Measurements from ENCODE around the gene TEX29.

DNA sequence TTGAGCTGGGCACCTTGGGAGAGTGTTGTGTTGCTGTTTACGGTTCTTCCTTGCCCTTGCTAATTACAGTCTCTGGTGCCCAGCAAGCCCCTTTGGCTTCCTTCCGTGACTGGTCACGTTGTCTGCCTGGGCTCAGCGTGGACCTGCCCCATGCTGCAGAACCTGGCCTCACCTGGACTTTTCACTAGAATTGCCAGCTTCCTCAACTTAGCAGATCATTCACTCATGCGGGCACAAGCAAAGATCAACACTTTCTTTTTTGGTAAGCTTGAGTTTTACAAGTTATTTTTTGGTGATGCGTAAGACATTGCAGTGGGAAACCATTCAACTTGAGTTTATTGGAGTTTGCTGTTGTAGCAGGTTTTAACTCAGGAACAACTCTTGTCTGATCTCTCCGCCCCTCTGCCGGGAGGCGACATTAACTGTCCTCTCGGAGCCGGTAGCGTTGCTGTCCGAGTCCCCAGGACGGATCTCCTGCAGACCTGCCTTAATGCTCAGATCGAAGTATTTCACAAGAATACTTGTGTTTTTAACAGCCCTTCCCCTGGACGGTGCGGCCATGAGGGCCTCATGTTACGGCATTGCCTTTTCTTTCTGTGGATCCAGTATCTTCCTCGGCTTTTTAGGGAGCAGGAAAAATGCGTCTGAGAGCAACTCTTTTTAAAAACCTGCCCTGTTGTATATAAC lies 15.7 kb upstream of the TEX29 start:
- TF ChIP-seq, protein P1, sequence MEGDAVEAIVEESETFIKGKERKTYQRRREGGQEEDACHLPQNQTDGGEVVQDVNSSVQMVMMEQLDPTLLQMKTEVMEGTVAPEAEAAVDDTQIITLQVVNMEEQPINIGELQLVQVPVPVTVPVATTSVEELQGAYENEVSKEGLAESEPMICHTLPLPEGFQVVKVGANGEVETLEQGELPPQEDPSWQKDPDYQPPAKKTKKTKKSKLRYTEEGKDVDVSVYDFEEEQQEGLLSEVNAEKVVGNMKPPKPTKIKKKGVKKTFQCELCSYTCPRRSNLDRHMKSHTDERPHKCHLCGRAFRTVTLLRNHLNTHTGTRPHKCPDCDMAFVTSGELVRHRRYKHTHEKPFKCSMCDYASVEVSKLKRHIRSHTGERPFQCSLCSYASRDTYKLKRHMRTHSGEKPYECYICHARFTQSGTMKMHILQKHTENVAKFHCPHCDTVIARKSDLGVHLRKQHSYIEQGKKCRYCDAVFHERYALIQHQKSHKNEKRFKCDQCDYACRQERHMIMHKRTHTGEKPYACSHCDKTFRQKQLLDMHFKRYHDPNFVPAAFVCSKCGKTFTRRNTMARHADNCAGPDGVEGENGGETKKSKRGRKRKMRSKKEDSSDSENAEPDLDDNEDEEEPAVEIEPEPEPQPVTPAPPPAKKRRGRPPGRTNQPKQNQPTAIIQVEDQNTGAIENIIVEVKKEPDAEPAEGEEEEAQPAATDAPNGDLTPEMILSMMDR (IDR thresholded peaks at IDR 0.05), result no peak
- no peak for TF ChIP-seq TAF1 (IDR thresholded peaks at IDR 0.05; ENCODE audit: borderline replicate concordance, low read depth, low read length)
- no peak for TF ChIP-seq JUND (IDR thresholded peaks at IDR 0.05)
- TF ChIP-seq, protein P2, sequence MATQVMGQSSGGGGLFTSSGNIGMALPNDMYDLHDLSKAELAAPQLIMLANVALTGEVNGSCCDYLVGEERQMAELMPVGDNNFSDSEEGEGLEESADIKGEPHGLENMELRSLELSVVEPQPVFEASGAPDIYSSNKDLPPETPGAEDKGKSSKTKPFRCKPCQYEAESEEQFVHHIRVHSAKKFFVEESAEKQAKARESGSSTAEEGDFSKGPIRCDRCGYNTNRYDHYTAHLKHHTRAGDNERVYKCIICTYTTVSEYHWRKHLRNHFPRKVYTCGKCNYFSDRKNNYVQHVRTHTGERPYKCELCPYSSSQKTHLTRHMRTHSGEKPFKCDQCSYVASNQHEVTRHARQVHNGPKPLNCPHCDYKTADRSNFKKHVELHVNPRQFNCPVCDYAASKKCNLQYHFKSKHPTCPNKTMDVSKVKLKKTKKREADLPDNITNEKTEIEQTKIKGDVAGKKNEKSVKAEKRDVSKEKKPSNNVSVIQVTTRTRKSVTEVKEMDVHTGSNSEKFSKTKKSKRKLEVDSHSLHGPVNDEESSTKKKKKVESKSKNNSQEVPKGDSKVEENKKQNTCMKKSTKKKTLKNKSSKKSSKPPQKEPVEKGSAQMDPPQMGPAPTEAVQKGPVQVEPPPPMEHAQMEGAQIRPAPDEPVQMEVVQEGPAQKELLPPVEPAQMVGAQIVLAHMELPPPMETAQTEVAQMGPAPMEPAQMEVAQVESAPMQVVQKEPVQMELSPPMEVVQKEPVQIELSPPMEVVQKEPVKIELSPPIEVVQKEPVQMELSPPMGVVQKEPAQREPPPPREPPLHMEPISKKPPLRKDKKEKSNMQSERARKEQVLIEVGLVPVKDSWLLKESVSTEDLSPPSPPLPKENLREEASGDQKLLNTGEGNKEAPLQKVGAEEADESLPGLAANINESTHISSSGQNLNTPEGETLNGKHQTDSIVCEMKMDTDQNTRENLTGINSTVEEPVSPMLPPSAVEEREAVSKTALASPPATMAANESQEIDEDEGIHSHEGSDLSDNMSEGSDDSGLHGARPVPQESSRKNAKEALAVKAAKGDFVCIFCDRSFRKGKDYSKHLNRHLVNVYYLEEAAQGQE (IDR thresholded peaks at IDR 0.05; ENCODE audit: low read depth, low read length), result no peak
- TF ChIP-seq POLR2AphosphoS5 (IDR thresholded peaks at IDR 0.05; ENCODE audit: low read depth, low read length), result no peak
- TF ChIP-seq TCF12 (IDR thresholded peaks at IDR 0.05), result no peak
- TF ChIP-seq FOXM1 (IDR thresholded peaks at IDR 0.05; ENCODE audit: low read depth), result no peak
- TF ChIP-seq, protein P3, sequence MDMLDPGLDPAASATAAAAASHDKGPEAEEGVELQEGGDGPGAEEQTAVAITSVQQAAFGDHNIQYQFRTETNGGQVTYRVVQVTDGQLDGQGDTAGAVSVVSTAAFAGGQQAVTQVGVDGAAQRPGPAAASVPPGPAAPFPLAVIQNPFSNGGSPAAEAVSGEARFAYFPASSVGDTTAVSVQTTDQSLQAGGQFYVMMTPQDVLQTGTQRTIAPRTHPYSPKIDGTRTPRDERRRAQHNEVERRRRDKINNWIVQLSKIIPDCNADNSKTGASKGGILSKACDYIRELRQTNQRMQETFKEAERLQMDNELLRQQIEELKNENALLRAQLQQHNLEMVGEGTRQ (IDR thresholded peaks at IDR 0.05; ENCODE audit: borderline replicate concordance, low read depth, low read length), result no peak

Measured in SK-N-SH (cell line).